DND-41 (cell line): ENCODE measurements around the gene AGRN.
"Not testable (repeated sequence)": the region's sequence is repeated elsewhere in the genome, so short reads cannot be mapped to it uniquely, and the experiment has no call there.

ENCODE experiments used
- ATAC-seq: fragments of 200-7000 bp; cut with Tn5 transposase; 3 replicates; pipeline ENCODE4 v1.9.1; 2021; ENCODE audit warnings: low read depth; ENCODE audit not compliant: insufficient read depth
- DNase-seq: peaks from one replicate; pipeline ENCODE4 v3.0.0-alpha.2; 2020
- H2AFZ ChIP-seq: 2 replicates; pipeline ENCODE4 v1.6.0; 2012; ENCODE audit warnings: low read depth, low read length
- H3K27ac ChIP-seq: 2 replicates; pipeline ENCODE4 v1.5.1; 2012; ENCODE audit warnings: low read length, inconsistent platforms
- H3K27me3 ChIP-seq: fragments of 200-600 bp; sonication (generic); 2 replicates; pipeline ENCODE4 v1.6.0; 2012; ENCODE audit warnings: low read length, mild to moderate bottlenecking, inconsistent platforms; ENCODE audit not compliant: insufficient read depth, poor library complexity
- H3K36me3 ChIP-seq: 2 replicates; pipeline ENCODE4 v1.5.1; 2012; ENCODE audit warnings: low read length, inconsistent platforms; ENCODE audit not compliant: insufficient read depth
- H3K4me1 ChIP-seq: 2 replicates; pipeline ENCODE4 v1.5.1; 2012; ENCODE audit warnings: mild to moderate bottlenecking, low read length; ENCODE audit not compliant: insufficient read depth
- H3K4me2 ChIP-seq: 2 replicates; pipeline ENCODE4 v1.6.0; 2012; ENCODE audit warnings: mild to moderate bottlenecking, moderate library complexity, low read length, inconsistent platforms; ENCODE audit not compliant: insufficient read depth
- H3K4me3 ChIP-seq, 2 experiments: fragments of 200-600 bp in 1 of 2; shearing (Covaris generic) in 1 of 2; 2 replicates each; pipeline ENCODE4 v1.5.1; 2012 to 2016; ENCODE audit warnings: inconsistent platforms in 2 of 2, low read length in 2 of 2, mild to moderate bottlenecking in 2 of 2, low read depth in 1 of 2, moderate library complexity in 1 of 2
- H3K79me2 ChIP-seq: 2 replicates; pipeline ENCODE4 v1.6.0; 2012; ENCODE audit warnings: low read length, inconsistent platforms; ENCODE audit not compliant: insufficient read depth
- H3K9ac ChIP-seq: 2 replicates; pipeline ENCODE4 v1.6.0; 2012; ENCODE audit warnings: low read depth, mild to moderate bottlenecking, inconsistent platforms, low read length, moderate library complexity
- H3K9me3 ChIP-seq: 2 replicates; pipeline ENCODE4 v1.5.1; 2012; ENCODE audit warnings: low read length, moderate library complexity, mild to moderate bottlenecking, inconsistent platforms; ENCODE audit not compliant: insufficient read depth, severe bottlenecking
- H4K20me1 ChIP-seq: 2 replicates; pipeline ENCODE4 v1.6.0; 2012; ENCODE audit warnings: low read length; ENCODE audit not compliant: insufficient read depth
- CTCF ChIP-seq: IDR thresholded peaks from 2 replicates; pipeline ENCODE4 v1.5.1; 2012; ENCODE audit warnings: borderline replicate concordance, low read length, moderate library complexity, mild to moderate bottlenecking; ENCODE audit not compliant: poor library complexity, severe bottlenecking; ENCODE audit errors: extremely low read depth
- EZH2 ChIP-seq: IDR thresholded peaks from 3 replicates; pipeline ENCODE4 v1.6.1; 2012; ENCODE audit warnings: borderline replicate concordance, low read depth, mild to moderate bottlenecking, moderate library complexity, low read length, inconsistent platforms; ENCODE audit not compliant: severe bottlenecking

AGRN gene

GRCh38 chr1:1055841-1056736 lies 36.2 kb downstream of the AGRN start:
- H3K27ac ChIP-seq = no peak overlapping the region
- no peak for DNase-seq
- H3K4me2 ChIP-seq = no peak overlapping the region
- H3K9me3 ChIP-seq = no peaks in the 10 kb centered on the region
- H2AFZ ChIP-seq = no peak overlapping the region
- peaks cover 17% of the 10 kb centered on the region for H3K4me1 ChIP-seq
- H3K9ac ChIP-seq = no peak overlapping the region
- H3K36me3 ChIP-seq = peaks cover 6% of the 10 kb centered on the region
- H4K20me1 ChIP-seq = peaks cover 13% of the 10 kb centered on the region
- TF ChIP-seq CTCF = no peak
- no peak for TF ChIP-seq EZH2
- ATAC-seq = no peak
- no peak overlapping the region for H3K4me3 ChIP-seq
- no peaks in the 10 kb centered on the region for H3K79me2 ChIP-seq
- H3K27me3 ChIP-seq = peaks cover 17% of the 10 kb centered on the region

- H4K20me1 ChIP-seq = peaks cover 19% of the 10 kb centered on the region
- peaks cover 17% of the 10 kb centered on the region for H3K4me1 ChIP-seq
- DNase-seq, ATAC-seq, H2AFZ ChIP-seq, H3K36me3 ChIP-seq, H3K9me3 ChIP-seq, H3K79me2 ChIP-seq, H3K27ac ChIP-seq, H3K4me3 ChIP-seq, H3K4me2 ChIP-seq, H3K9ac ChIP-seq: not testable (repeated sequence)
- H3K27me3 ChIP-seq = peaks cover 24% of the 10 kb centered on the region
These were observed 37.8 kb downstream of the AGRN start for GRCh38 chr1:1057769-1058087.

GRCh38 chr1:1058088-1058905 lies 38.4 kb downstream of the AGRN start:
- ATAC-seq (no peak), DNase-seq (no peak)
- Histone ChIP-seq H3K4me1 (peaks cover 17% of the 10 kb centered on the region), H3K27me3 (peaks cover 29% of the 10 kb centered on the region), H3K4me3 (peak overlapping the region in 1 of 2 experiments; percentile 55; a peak in 2 of 4 replicates), H4K20me1 (peaks cover 24% of the 10 kb centered on the region), H3K27ac (no peak overlapping the region), H3K4me2 (peak overlapping the region; percentile 61), H3K9me3 (no peaks in the 10 kb centered on the region), H3K36me3 (no peaks in the 10 kb centered on the region; the same call in 1 of the 2 replicates), H3K79me2 (no peaks in the 10 kb centered on the region), H2AFZ (no peak overlapping the region), H3K9ac (peak overlapping the region; percentile 46; the same call in 1 of the 2 replicates)
- no peak for TF ChIP-seq EZH2
- no peak for TF ChIP-seq CTCF
